Suprapubic skin (tissue), 4 donors: ENCODE data around the gene CTNNA2. TPM values are rescaled to one million over a fixed set of nuclear protein-coding genes. Genes with fewer than 3 reads are reported as not detected.

Experiments
- DNase-seq, 2 donors: peaks; one replicate each; pipeline ENCODE4 v3.0.0-alpha.2; 2019; ENCODE audit warnings: low spot score in 2 of 2
- H3K27ac ChIP-seq: fragments of 200-600 bp; sonication (generic); one replicate; pipeline ENCODE4 v1.5.1; 2019
- H3K27me3 ChIP-seq: fragments of 200-600 bp; sonication (generic); one replicate; pipeline ENCODE4 v1.5.1; 2019
- H3K36me3 ChIP-seq: fragments of 200-600 bp; sonication (generic); one replicate; pipeline ENCODE4 v1.5.1; 2019
- H3K4me1 ChIP-seq: fragments of 200-600 bp; sonication (generic); one replicate; pipeline ENCODE4 v1.5.1; 2019
- H3K4me3 ChIP-seq: fragments of 200-600 bp; sonication (generic); one replicate; pipeline ENCODE4 v1.5.1; 2019; ENCODE audit warnings: mild to moderate bottlenecking
- H3K9me3 ChIP-seq: fragments of 200-600 bp; sonication (generic); one replicate; pipeline ENCODE4 v1.5.1; 2019
- CTCF ChIP-seq, 2 donors: fragments of 200-600 bp in 1 of 2; fragments of 450-650 bp in 1 of 2; sonication (generic) in 1 of 2; IDR thresholded peaks; one replicate each; pipeline ENCODE4 v1.5.1; 2016 to 2019; ENCODE audit warnings: antibody characterized with exemption in 2 of 2, mild to moderate bottlenecking in 1 of 2, moderate library complexity in 1 of 2
- EP300 ChIP-seq: sonication (generic); formaldehyde crosslinking; IDR thresholded peaks from one replicate; pipeline ENCODE4 v1.6.1; 2017; ENCODE audit warnings: antibody characterized with exemption
- POLR2A ChIP-seq, 2 donors: fragments of 450-650 bp; IDR thresholded peaks; one replicate each; pipeline ENCODE4 v1.6.1; 2017; ENCODE audit warnings: antibody characterized with exemption in 2 of 2, mild to moderate bottlenecking in 2 of 2, moderate library complexity in 2 of 2
- POLR2AphosphoS5 ChIP-seq, 3 donors: sonication (generic); formaldehyde crosslinking; IDR thresholded peaks; one replicate each; pipeline ENCODE4 v1.6.1; 2017; ENCODE audit warnings: antibody characterized with exemption in 3 of 3
- WGBS: methylation state at CpG from one replicate; pipeline ENCODE4 v1.1.5; 2018; 5-methylcytosine and 5-hydroxymethylcytosine counted together
- total RNA-seq, 4 donors: library from RNA; depleted of rRNA; stranded (reverse); fragments of >200 nt; gene quantifications; one replicate each; pipeline ENCODE4 v1.1.0, GENCODE V29; 2016

CTNNA2 gene
- total RNA-seq, 4 donors from 2014 or later, result 0.15 to 0.21 TPM; not detected in 2

- Histone ChIP-seq H3K27me3 (no peaks in the 10 kb centered on the region), H3K27ac (no peak overlapping the region), H3K4me1 (no peaks in the 10 kb centered on the region), H3K4me3 (no peak overlapping the region), H3K9me3 (no peaks in the 10 kb centered on the region), H3K36me3 (no peaks in the 10 kb centered on the region)
- no peak for TF ChIP-seq CTCF (IDR thresholded peaks at IDR 0.05)
- TF ChIP-seq POLR2A (IDR thresholded peaks at IDR 0.05), result no peak
- TF ChIP-seq POLR2AphosphoS5 (IDR thresholded peaks at IDR 0.05), result no peak
- TF ChIP-seq EP300, result no peak
- WGBS, result 91% methylated on average over 1 of the region's 1 CpG
- no peak for DNase-seq
Observed at GRCh38 chr2:79715338-79715737, 202.5 kb downstream of the CTNNA2 start.

GRCh38 chr2:79716266-79716665 is 203.4 kb downstream of the CTNNA2 start:
- Histone ChIP-seq H3K36me3 (no peaks in the 10 kb centered on the region), H3K4me1 (no peaks in the 10 kb centered on the region), H3K27me3 (no peaks in the 10 kb centered on the region), H3K4me3 (no peak overlapping the region), H3K9me3 (no peaks in the 10 kb centered on the region), H3K27ac (no peak overlapping the region)
- WGBS, result 80% methylated on average over 4 of the region's 4 CpGs
- no peak for TF ChIP-seq POLR2AphosphoS5 (IDR thresholded peaks at IDR 0.05)
- TF ChIP-seq POLR2A (IDR thresholded peaks at IDR 0.05), result no peak
- TF ChIP-seq EP300, result no peak
- no peak for TF ChIP-seq CTCF (IDR thresholded peaks at IDR 0.05)
- no peak for DNase-seq

DNA sequence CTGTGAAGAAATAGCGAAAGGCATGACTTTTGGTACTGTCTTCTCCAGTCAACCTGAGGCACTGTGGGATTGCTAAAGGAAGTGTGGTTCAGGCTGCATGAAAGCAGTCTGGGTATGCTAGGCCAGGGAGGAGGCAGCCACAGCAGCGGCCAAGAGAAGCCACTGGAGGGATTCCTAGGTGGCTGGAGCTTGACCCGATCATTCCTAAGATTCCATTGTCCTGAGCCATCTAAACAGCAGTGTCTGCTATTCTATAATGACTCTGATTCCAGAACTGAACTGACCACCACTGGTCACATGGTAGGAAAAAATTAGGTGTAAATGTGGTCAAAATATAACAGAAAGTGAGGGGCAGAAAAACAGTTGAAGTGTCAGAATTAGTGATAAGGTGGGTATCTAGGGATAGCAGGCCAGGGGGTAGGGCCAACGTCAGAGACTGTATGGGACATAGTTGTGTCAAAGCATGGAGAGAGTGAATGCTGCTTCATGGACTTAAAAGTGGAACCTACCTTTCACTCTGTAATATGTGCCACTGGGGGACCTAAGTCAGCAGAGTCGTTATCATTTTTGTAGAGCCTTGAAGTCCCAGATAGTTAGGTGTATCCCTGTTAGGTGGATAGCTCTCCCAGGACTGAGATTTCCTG is 204.6 kb downstream of the CTNNA2 start:
- no peak overlapping the region for H3K4me3 ChIP-seq
- 73% methylated on average over 5 of the region's 5 CpGs for WGBS

GRCh38 chr2:79721061-79721460 is 208.2 kb downstream of the CTNNA2 start:
- no peaks in the 10 kb centered on the region for H3K4me1 ChIP-seq
- H3K36me3 ChIP-seq, result no peaks in the 10 kb centered on the region
- H3K27me3 ChIP-seq, result no peaks in the 10 kb centered on the region
- no peak for DNase-seq
- WGBS, result 67% methylated on average over 1 of the region's 1 CpG
- TF ChIP-seq POLR2A (IDR thresholded peaks at IDR 0.05) (no peak), CTCF (IDR thresholded peaks at IDR 0.05) (no peak), EP300 (no peak), POLR2AphosphoS5 (IDR thresholded peaks at IDR 0.05) (no peak)
- H3K27ac ChIP-seq, result no peak overlapping the region
- H3K4me3 ChIP-seq, result no peak overlapping the region
- peaks cover 4% of the 10 kb centered on the region for H3K9me3 ChIP-seq

More for the DNA sequence above, 204.6 kb downstream of the CTNNA2 start:
- Histone ChIP-seq H3K36me3 (no peaks in the 10 kb centered on the region), H3K4me1 (no peaks in the 10 kb centered on the region), H3K9me3 (no peaks in the 10 kb centered on the region), H3K27ac (no peak overlapping the region), H3K27me3 (no peaks in the 10 kb centered on the region)
- TF ChIP-seq POLR2AphosphoS5 (IDR thresholded peaks at IDR 0.05) (no peak), CTCF (IDR thresholded peaks at IDR 0.05) (no peak), POLR2A (IDR thresholded peaks at IDR 0.05) (no peak), EP300 (no peak)
- DNase-seq, result no peak

DNA sequence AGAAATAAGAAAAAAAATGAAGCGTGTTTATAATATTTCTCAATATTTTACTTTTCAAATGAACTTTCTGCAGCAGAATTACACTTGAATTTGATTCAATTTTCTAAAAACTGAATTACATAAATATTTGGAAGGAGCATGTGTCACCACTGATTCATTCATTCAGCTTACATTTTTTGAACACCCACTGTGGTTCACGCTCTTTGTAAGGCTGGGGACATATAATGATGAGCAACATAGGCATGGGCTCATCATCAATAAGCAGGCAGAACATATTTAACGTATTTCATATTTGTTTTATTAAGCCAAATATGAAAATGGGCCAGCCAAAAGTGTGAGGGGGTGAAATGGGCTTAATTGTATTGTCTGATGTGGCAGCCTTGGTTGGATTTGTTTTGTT is 209.1 kb downstream of the CTNNA2 start:
- TF ChIP-seq POLR2AphosphoS5 (IDR thresholded peaks at IDR 0.05) (no peak), POLR2A (IDR thresholded peaks at IDR 0.05) (no peak), EP300 (no peak), CTCF (IDR thresholded peaks at IDR 0.05) (no peak)
- Histone ChIP-seq H3K9me3 (peaks cover 4% of the 10 kb centered on the region), H3K27ac (no peak overlapping the region), H3K36me3 (no peaks in the 10 kb centered on the region), H3K4me3 (no peak overlapping the region), H3K4me1 (no peaks in the 10 kb centered on the region), H3K27me3 (no peaks in the 10 kb centered on the region)
- WGBS, result 66% methylated on average over 3 of the region's 3 CpGs
- no peak for DNase-seq
